ENCODE measurements around the gene METTL18. TPM values are rescaled to one million over a fixed set of nuclear protein-coding genes. Genes with fewer than 3 reads are reported as not detected.

Gene METTL18
- total and polyA plus RNA-seq, 9 donors, result 5.7 to 9.9 (median 7.9) TPM

DNA sequence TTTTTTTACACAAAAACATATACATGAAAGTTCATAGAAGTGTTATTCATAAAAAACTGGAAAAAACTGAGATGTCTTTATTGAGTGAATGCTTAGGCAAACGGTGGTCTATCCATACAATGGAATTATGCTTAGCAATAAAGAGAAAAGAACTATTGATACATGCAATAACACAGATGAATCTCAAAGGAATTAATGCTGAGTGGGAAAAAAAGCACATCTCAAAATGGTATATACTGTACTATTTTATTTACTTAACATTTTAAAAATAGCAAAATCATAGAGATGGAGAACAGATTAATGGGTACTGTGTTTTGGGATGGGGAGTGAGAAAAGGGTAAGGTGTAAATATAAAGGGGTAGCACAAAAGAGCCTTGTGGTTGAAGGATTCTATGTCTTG lies 29.8 kb downstream of the METTL18 start:
- Histone ChIP-seq H3K36me3 (ENCODE audit: control insufficient read depth, insufficient read depth, low read length) (no peaks in the 10 kb centered on the region), H3K4me1 (ENCODE audit: control insufficient read depth, insufficient read depth, low read length) (no peaks in the 10 kb centered on the region), H3K4me3 (ENCODE audit: low read length) (no peak overlapping the region), H3K9me3 (replicated peaks; ENCODE audit: control insufficient read depth, low read depth, low read length) (no peaks in the 10 kb centered on the region), H3K27me3 (ENCODE audit: control insufficient read depth, insufficient read depth, low read length) (no peaks in the 10 kb centered on the region), H3K27ac (ENCODE audit: low read length) (no peak overlapping the region)
- no CpG with 5 or more reads among the region's 1 CpG for WGBS (ENCODE audit: insufficient coverage)
- no peak for DNase-seq

DNA sequence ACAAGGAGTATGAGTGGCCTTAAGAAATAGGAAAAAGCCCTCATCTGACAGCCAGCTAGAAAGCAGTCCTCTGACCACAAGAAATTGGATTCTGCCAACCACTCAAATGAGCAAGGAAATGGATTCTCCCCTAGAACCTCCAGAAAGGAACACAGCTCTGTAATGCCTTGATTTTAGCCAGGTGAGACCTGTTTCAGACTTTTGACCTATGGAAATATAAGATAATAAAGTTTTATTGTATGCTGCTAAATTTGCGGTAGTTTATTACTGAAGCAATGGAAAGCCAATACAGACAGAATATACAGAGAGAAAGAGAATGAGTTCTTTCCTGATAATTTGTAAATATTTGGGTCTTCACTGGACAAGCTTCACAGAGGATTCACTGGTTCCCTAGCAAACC lies 32.0 kb downstream of the METTL18 start:
- Histone ChIP-seq H3K4me3 (ENCODE audit: low read length) (no peak overlapping the region), H3K27ac (ENCODE audit: low read length) (no peak overlapping the region), H3K27me3 (ENCODE audit: control insufficient read depth, insufficient read depth, low read length) (no peaks in the 10 kb centered on the region), H3K4me1 (ENCODE audit: control insufficient read depth, insufficient read depth, low read length) (no peaks in the 10 kb centered on the region), H3K36me3 (ENCODE audit: control insufficient read depth, insufficient read depth, low read length) (no peaks in the 10 kb centered on the region), H3K9me3 (replicated peaks; ENCODE audit: control insufficient read depth, low read depth, low read length) (peaks cover 3% of the 10 kb centered on the region)
- WGBS (ENCODE audit: insufficient coverage), result no CpG with 5 or more reads among the region's 1 CpG
- no peak for DNase-seq

DNA sequence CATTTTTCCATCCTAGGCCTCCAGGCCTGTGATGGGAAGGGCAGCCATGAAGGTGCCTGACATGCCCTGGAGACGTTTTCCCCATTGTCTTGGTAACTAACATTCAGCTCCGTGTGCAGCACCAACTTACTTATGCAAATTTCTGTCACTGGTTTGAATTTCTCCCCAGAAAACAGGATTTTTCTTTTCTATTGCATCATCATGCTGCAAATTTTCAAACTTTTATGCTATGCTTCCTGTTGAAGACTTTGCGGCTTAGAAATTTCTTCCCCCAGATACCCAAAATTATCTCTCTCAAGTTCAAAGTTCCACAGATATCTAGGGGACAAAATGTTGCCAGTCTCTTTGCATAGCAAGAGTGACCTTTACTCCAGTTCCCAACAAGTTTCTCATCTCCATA lies 35.7 kb downstream of the METTL18 start:
- no peaks in the 10 kb centered on the region for H3K36me3 ChIP-seq (ENCODE audit: control insufficient read depth, insufficient read depth, low read length)
- DNase-seq, result no peak
- H3K27me3 ChIP-seq (ENCODE audit: control insufficient read depth, insufficient read depth, low read length), result no peaks in the 10 kb centered on the region

DNA sequence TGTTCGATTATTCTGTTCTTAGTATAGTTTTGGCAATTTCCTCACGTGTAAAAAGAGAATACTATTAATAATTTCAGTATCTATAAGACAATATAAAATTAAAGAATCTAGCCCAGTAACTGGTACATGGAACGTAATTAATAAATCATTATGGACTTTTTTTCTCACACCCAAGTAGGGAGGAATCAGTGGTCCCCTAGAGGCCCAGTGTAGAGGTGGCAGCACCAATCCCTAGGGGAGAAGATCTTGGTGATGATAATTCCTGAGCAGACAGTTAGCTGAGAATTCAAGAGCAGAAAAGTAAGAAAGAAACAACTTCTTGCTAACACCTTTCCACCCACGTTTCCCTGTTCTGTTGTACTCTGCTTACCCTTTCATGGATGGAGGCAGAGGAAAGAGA lies 41.2 kb downstream of the METTL18 start:
- DNase-seq, result no peak
- no CpG with 5 or more reads among the region's 4 CpGs for WGBS (ENCODE audit: insufficient coverage)
- no peak overlapping the region for H3K4me3 ChIP-seq (ENCODE audit: low read length)
- H3K4me1 ChIP-seq (ENCODE audit: control insufficient read depth, insufficient read depth, low read length), result no peaks in the 10 kb centered on the region
- H3K36me3 ChIP-seq (ENCODE audit: control insufficient read depth, insufficient read depth, low read length), result no peaks in the 10 kb centered on the region
- no peak overlapping the region for H3K27ac ChIP-seq (ENCODE audit: low read length)
- no peaks in the 10 kb centered on the region for H3K9me3 ChIP-seq (replicated peaks; ENCODE audit: control insufficient read depth, low read depth, low read length)
- no peaks in the 10 kb centered on the region for H3K27me3 ChIP-seq (ENCODE audit: control insufficient read depth, insufficient read depth, low read length)

More for the DNA sequence above, 35.7 kb downstream of the METTL18 start:
- Histone ChIP-seq H3K4me3 (ENCODE audit: low read length) (no peak overlapping the region), H3K4me1 (ENCODE audit: control insufficient read depth, insufficient read depth, low read length) (no peaks in the 10 kb centered on the region), H3K27ac (ENCODE audit: low read length) (no peak overlapping the region), H3K9me3 (replicated peaks; ENCODE audit: control insufficient read depth, low read depth, low read length) (peaks cover 3% of the 10 kb centered on the region)
- 79% methylated on average over 3 of the region's 3 CpGs for WGBS (ENCODE audit: insufficient coverage)

DNA sequence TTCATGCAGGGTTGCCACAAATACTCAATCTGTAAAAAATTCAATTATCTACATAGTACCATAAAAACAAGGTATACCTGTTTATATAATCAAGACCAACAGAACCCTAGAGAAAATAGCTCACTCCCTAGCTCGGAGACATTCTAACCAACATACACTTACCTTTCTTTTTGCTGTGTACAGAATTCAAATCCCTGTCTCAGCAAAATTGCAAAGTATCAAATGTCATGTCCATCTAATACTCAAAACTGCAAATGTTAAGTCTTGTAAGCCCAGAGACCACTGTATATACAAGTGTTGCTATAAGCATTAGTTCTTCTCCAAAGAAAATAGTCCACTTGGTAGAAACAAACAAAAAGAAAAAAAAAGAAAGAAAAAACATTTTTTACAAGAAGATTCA lies 44.7 kb downstream of the METTL18 start:
- WGBS (ENCODE audit: insufficient coverage), result 57% methylated on average over 1 of the region's 1 CpG
- Histone ChIP-seq H3K4me1 (ENCODE audit: control insufficient read depth, insufficient read depth, low read length) (no peaks in the 10 kb centered on the region), H3K9me3 (replicated peaks; ENCODE audit: control insufficient read depth, low read depth, low read length) (no peaks in the 10 kb centered on the region), H3K27me3 (ENCODE audit: control insufficient read depth, insufficient read depth, low read length) (no peaks in the 10 kb centered on the region), H3K4me3 (ENCODE audit: low read length) (no peak overlapping the region), H3K36me3 (ENCODE audit: control insufficient read depth, insufficient read depth, low read length) (no peaks in the 10 kb centered on the region), H3K27ac (ENCODE audit: low read length) (no peak overlapping the region)
- no peak for DNase-seq

DNA sequence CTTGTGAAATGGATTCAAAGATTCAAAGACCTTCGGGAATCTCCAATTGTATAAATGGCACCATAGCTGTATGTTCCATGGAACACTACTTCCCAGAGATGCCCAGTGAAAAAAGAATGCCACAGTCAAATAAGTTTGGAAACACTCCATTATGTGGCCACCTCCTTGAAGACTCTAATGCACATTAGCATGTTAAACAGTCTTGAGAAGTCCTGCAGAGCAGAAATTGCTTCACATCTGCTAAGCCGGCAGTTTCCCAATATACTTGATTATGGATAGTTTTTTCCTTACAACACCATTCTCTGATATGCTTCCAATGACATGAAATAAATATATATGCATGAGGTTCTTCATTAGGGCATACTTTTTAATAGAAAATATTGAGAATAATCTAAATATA lies 48.2 kb downstream of the METTL18 start:
- no CpG with 5 or more reads among the region's 2 CpGs for WGBS (ENCODE audit: insufficient coverage)
- Histone ChIP-seq H3K4me3 (ENCODE audit: low read length) (no peak overlapping the region), H3K4me1 (ENCODE audit: control insufficient read depth, insufficient read depth, low read length) (peaks cover 1% of the 10 kb centered on the region), H3K27me3 (ENCODE audit: control insufficient read depth, insufficient read depth, low read length) (no peaks in the 10 kb centered on the region), H3K27ac (ENCODE audit: low read length) (no peak overlapping the region), H3K36me3 (ENCODE audit: control insufficient read depth, insufficient read depth, low read length) (no peaks in the 10 kb centered on the region), H3K9me3 (replicated peaks; ENCODE audit: control insufficient read depth, low read depth, low read length) (no peaks in the 10 kb centered on the region)
- DNase-seq, result no peak

DNA sequence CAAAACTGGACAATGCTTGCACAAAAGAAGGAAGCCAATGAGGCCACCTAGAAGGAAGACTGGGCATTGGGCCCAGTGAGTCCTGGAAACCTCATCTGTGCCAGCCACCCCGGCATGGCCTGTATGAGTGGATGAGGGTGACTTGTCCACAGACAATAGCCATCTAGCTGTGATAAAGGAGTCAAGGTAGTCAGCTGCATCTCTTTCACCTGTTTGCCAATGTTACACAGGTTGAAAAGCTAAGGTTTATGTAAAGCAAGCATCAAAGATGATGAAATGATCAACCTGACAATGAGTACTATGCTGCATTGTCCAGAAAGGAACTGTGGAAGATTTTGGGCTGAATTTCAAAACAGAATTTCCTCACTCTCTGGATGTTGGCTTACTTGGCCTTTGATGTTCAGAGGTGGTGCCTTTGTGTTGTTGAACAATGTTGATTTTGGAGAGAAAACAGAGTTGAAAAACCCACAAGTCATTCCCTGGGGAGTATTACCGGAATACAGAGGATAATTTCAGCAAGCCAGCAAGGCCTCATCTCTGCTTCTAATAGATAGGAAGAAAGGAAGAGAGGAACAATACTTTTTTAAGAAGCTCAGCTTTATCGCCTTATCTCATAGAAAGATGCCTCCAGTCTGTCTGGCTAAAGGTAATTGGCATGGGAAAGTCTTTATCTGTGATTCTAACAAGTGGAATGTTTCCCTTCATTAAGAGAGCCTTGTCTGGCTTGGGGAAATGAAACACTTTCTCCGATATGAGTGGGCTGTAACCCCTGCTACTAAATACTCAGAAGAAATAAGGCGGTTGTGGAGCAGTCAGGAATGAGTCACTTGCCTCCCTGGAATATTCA lies 49.5 kb downstream of the METTL18 start:
- Histone ChIP-seq H3K36me3 (ENCODE audit: control insufficient read depth, insufficient read depth, low read length) (no peaks in the 10 kb centered on the region), H3K4me3 (ENCODE audit: low read length) (no peak overlapping the region), H3K4me1 (ENCODE audit: control insufficient read depth, insufficient read depth, low read length) (peaks cover 3% of the 10 kb centered on the region), H3K27ac (ENCODE audit: low read length) (no peak overlapping the region), H3K9me3 (replicated peaks; ENCODE audit: control insufficient read depth, low read depth, low read length) (no peaks in the 10 kb centered on the region), H3K27me3 (ENCODE audit: control insufficient read depth, insufficient read depth, low read length) (no peaks in the 10 kb centered on the region)
- 71% methylated on average over 2 of the region's 5 CpGs for WGBS (ENCODE audit: insufficient coverage)
- peak; percentile 21 for DNase-seq

Other genes with a start within 250 kb of the METTL18 start
- 0.31 TPM for gene F5, start 208.4 kb downstream of the METTL18 start, total RNA-seq
- under 1 TPM; 0.07 to 0.71 (median 0.40) TPM for gene F5, start 208.4 kb downstream of the METTL18 start, polyA plus RNA-seq (ENCODE audit: insufficient read depth in 1 of 8, insufficient read length in 8 of 8, low replicate concordance in 1 of 8)
- gene SELP, start 164.8 kb downstream of the METTL18 start, total RNA-seq, result 1.2 TPM
- 1 to 10 TPM in 6 of 8 donors, under 1 TPM in 2; 0.67 to 2.0 (median 1.1) TPM for gene SELP, start 164.8 kb downstream of the METTL18 start, polyA plus RNA-seq (ENCODE audit: insufficient read depth in 1 of 8, insufficient read length in 8 of 8, low replicate concordance in 1 of 8)
- 0.84 TPM for gene SELL, start 83.3 kb downstream of the METTL18 start, total RNA-seq
- 1 to 10 TPM; 1.6 to 3.8 (median 2.3) TPM for gene SELL, start 83.3 kb downstream of the METTL18 start, polyA plus RNA-seq (ENCODE audit: insufficient read depth in 1 of 8, insufficient read length in 8 of 8, low replicate concordance in 1 of 8)
- 1.6 TPM for gene SELE, start 60.8 kb downstream of the METTL18 start, total RNA-seq
- 1 to 10 TPM in 3 of 8 donors, under 1 TPM in 5; 0.79 to 3.3 (median 0.93) TPM for gene SELE, start 60.8 kb downstream of the METTL18 start, polyA plus RNA-seq (ENCODE audit: insufficient read depth in 1 of 8, insufficient read length in 8 of 8, low replicate concordance in 1 of 8)
- 10.3 TPM for gene SCYL3, start 99.0 kb upstream of the METTL18 start, total RNA-seq
- gene SCYL3, start 99.0 kb upstream of the METTL18 start, polyA plus RNA-seq (ENCODE audit: insufficient read depth in 1 of 8, insufficient read length in 8 of 8, low replicate concordance in 1 of 8), result 1 to 10 TPM; 7.5 to 10.0 (median 8.5) TPM

Measured in muscle of leg (tissue), 11 donors.